Naive B cell (primary cell): ENCODE measurements around the gene STIM1. TPM values are rescaled to one million over a fixed set of nuclear protein-coding genes. Genes with fewer than 3 reads are reported as not detected.
A peak's percentile ranks its signal among the peaks of the same experiment; 100 is the strongest.

Experiments used
- ATAC-seq, 2 donors: fragments of 150-1000 bp; cut with Tn5 transposase; 2 replicates each; pipeline ENCODE4 v1.10.0; 2021; ENCODE audit warnings: low read depth in 2 of 2, mild to moderate bottlenecking in 2 of 2, moderate library complexity in 2 of 2
- DNase-seq: peaks from one replicate; pipeline ENCODE4 v3.0.0; 2022
- H3K27ac Mint-ChIP-seq, 6 donors: one replicate each; pipeline ENCODE4 v1.8.0; 2020 to 2022; ENCODE audit warnings: mild to moderate bottlenecking in 6 of 6, mixed read lengths in 6 of 6, moderate library complexity in 5 of 6, inconsistent platforms in 2 of 6
- H3K27me3 Mint-ChIP-seq, 3 donors: one replicate each; pipeline ENCODE4 v1.8.0; 2021 to 2022; ENCODE audit warnings: mixed read lengths in 3 of 3, mild to moderate bottlenecking in 1 of 3
- H3K36me3 Mint-ChIP-seq, 2 donors: one replicate each; pipeline ENCODE4 v1.8.0; 2020 to 2022; ENCODE audit warnings: mixed read lengths in 2 of 2, inconsistent platforms in 1 of 2, mild to moderate bottlenecking in 1 of 2
- H3K4me1 Mint-ChIP-seq, 3 donors: one replicate each; pipeline ENCODE4 v1.8.0; 2020 to 2022; ENCODE audit warnings: mixed read lengths in 3 of 3, inconsistent platforms in 1 of 3, mild to moderate bottlenecking in 1 of 3, moderate library complexity in 1 of 3
- H3K4me3 Mint-ChIP-seq, 8 donors: one replicate each; pipeline ENCODE4 v1.8.0; 2020 to 2022; ENCODE audit warnings: mild to moderate bottlenecking in 8 of 8, mixed read lengths in 8 of 8, moderate library complexity in 8 of 8, inconsistent platforms in 2 of 8
- H3K9me3 Mint-ChIP-seq, 7 donors: one replicate each; pipeline ENCODE4 v1.8.0; 2020 to 2022; ENCODE audit warnings: mixed read lengths in 7 of 7, mild to moderate bottlenecking in 5 of 7, inconsistent platforms in 2 of 7, moderate library complexity in 1 of 7
- polyA plus RNA-seq, 6 donors: library from polyadenylated mRNA; unstranded; fragments of 300-500 nt; fragmentation: Illumina TruSeq; gene quantifications; one replicate each; pipeline ENCODE4 v1.2.3, GENCODE V29; 2021; ENCODE audit warnings: low read depth in 6 of 6

STIM1 gene
- polyA plus RNA-seq, 6 donors from 2014 or later = 29.1 to 51.9 (median 35.0) TPM

GRCh38 chr11:4084406-4085125 is 229.1 kb downstream of the STIM1 start:
- Mint-ChIP-seq H3K36me3 (peaks cover 27 to 48% of the 10 kb centered on the region in 2 donors), H3K27ac (peak overlapping the region in 4 of 6 donors; percentile 33 to 88 (median 68)), H3K4me3 (no peak overlapping the region), H3K9me3 (no peaks in the 10 kb centered on the region), H3K4me1 (peaks cover 6 to 25% (median 18%) of the 10 kb centered on the region in 3 donors), H3K27me3 (no peaks in the 10 kb centered on the region)
- no peak for ATAC-seq
- no peak for DNase-seq

GRCh38 chr11:4085575-4085974 is 230.1 kb downstream of the STIM1 start:
- ATAC-seq = no peak
- no peaks in the 10 kb centered on the region for H3K9me3 Mint-ChIP-seq
- H3K36me3 Mint-ChIP-seq = peaks cover 22 to 45% of the 10 kb centered on the region in 2 donors
- H3K4me3 Mint-ChIP-seq = no peak overlapping the region
- no peak for DNase-seq
- H3K27ac Mint-ChIP-seq = peak overlapping the region in 2 of 6 donors; percentile 61 to 85
- no peaks in the 10 kb centered on the region for H3K27me3 Mint-ChIP-seq
- H3K4me1 Mint-ChIP-seq = peaks cover 6 to 32% (median 18%) of the 10 kb centered on the region in 3 donors

- Mint-ChIP-seq H3K4me1 (peaks cover 8 to 33% (median 21%) of the 10 kb centered on the region in 3 donors), H3K27ac (peak overlapping the region in 4 of 6 donors; percentile 22 to 74 (median 68)), H3K27me3 (no peaks in the 10 kb centered on the region), H3K36me3 (peaks cover 16 to 45% of the 10 kb centered on the region in 2 donors), H3K9me3 (no peaks in the 10 kb centered on the region), H3K4me3 (peak overlapping the region in 2 of 8 donors; percentile 46 to 66)
- DNase-seq (no peak), ATAC-seq (no peak)
These were observed 231.3 kb downstream of the STIM1 start for GRCh38 chr11:4086575-4087353.

- DNase-seq = no peak
- no peaks in the 10 kb centered on the region for H3K27me3 Mint-ChIP-seq
- peaks cover 8 to 35% (median 24%) of the 10 kb centered on the region in 3 donors for H3K4me1 Mint-ChIP-seq
- H3K9me3 Mint-ChIP-seq = no peaks in the 10 kb centered on the region
- peak overlapping the region in 3 of 6 donors; percentile 22 to 40 (median 25) for H3K27ac Mint-ChIP-seq
- H3K36me3 Mint-ChIP-seq = peaks cover 16 to 46% of the 10 kb centered on the region in 2 donors
- ATAC-seq = no peak
- H3K4me3 Mint-ChIP-seq = peak overlapping the region in 2 of 8 donors; percentile 46 to 66
These were observed 232.1 kb downstream of the STIM1 start for GRCh38 chr11:4087551-4087950.

GRCh38 chr11:4090258-4090657 is 234.8 kb downstream of the STIM1 start:
- Mint-ChIP-seq H3K4me1 (peaks cover 20 to 36% (median 28%) of the 10 kb centered on the region in 3 donors), H3K27ac (peak overlapping the region in 4 of 6 donors; percentile 25 to 88 (median 44))

GRCh38 chr11:4092026-4092425 is 236.6 kb downstream of the STIM1 start:
- no peaks in the 10 kb centered on the region for H3K27me3 Mint-ChIP-seq
- peak overlapping the region in 4 of 6 donors; percentile 88 to 96 (median 90) for H3K27ac Mint-ChIP-seq
- no peak for DNase-seq
- peaks cover 7 to 20% of the 10 kb centered on the region in 2 donors for H3K36me3 Mint-ChIP-seq
- H3K9me3 Mint-ChIP-seq = no peaks in the 10 kb centered on the region
- ATAC-seq = no peak
- peaks cover 28 to 31% (median 29%) of the 10 kb centered on the region in 3 donors for H3K4me1 Mint-ChIP-seq
- peak overlapping the region in 1 of 8 donors; percentile 78 for H3K4me3 Mint-ChIP-seq

More at GRCh38 chr11:4090258-4090657, 234.8 kb downstream of the STIM1 start:
- DNase-seq (no peak), ATAC-seq (no peak)
- Mint-ChIP-seq H3K27me3 (no peaks in the 10 kb centered on the region), H3K4me3 (peak overlapping the region in 1 of 8 donors; percentile 50), H3K9me3 (no peaks in the 10 kb centered on the region), H3K36me3 (peaks cover 12 to 32% of the 10 kb centered on the region in 2 donors)

GRCh38 chr11:4093519-4094347 is 238.3 kb downstream of the STIM1 start:
- Mint-ChIP-seq H3K36me3 (peaks cover 0 to 13% of the 10 kb centered on the region in 2 donors), H3K4me3 (peak overlapping the region; percentile 96 to 99 (median 96)), H3K27ac (peak overlapping the region; percentile 96 to 100 (median 99)), H3K4me1 (peaks cover 28 to 35% (median 31%) of the 10 kb centered on the region in 3 donors), H3K27me3 (no peaks in the 10 kb centered on the region), H3K9me3 (no peaks in the 10 kb centered on the region)
- no peak for DNase-seq
- peak in 1 of 2 donors; percentile 0 for ATAC-seq

- Mint-ChIP-seq H3K36me3 (peaks cover 0 to 13% of the 10 kb centered on the region in 2 donors), H3K27me3 (no peaks in the 10 kb centered on the region), H3K27ac (peak within 1 kb of the TSS; percentile 96 to 100 (median 99)), H3K4me3 (peak within 1 kb of the TSS; percentile 96 to 99 (median 96)), H3K9me3 (no peaks in the 10 kb centered on the region), H3K4me1 (peaks cover 33 to 35% (median 35%) of the 10 kb centered on the region in 3 donors)
- ATAC-seq (peak; percentile 97 to 98), DNase-seq (peak; percentile 92)
These were observed 239.2 kb downstream of the STIM1 start, which contains the start of gene RRM1 for GRCh38 chr11:4094348-4095291. RRM1 (plus strand) TSS chr11:4094799; CDS start chr11:4095013, 214 bp downstream.

GRCh38 chr11:4095509-4096230 is 240.2 kb downstream of the STIM1 start:
- peaks cover 29 to 35% (median 33%) of the 10 kb centered on the region in 3 donors for H3K4me1 Mint-ChIP-seq
- peak overlapping the region; percentile 96 to 99 (median 96) for H3K4me3 Mint-ChIP-seq
- DNase-seq = no peak
- no peaks in the 10 kb centered on the region for H3K9me3 Mint-ChIP-seq
- peak overlapping the region; percentile 96 to 100 (median 99) for H3K27ac Mint-ChIP-seq
- H3K27me3 Mint-ChIP-seq = no peaks in the 10 kb centered on the region
- peaks cover 0 to 13% of the 10 kb centered on the region in 2 donors for H3K36me3 Mint-ChIP-seq
- no peak for ATAC-seq

- no peak for ATAC-seq
- Mint-ChIP-seq H3K27me3 (no peaks in the 10 kb centered on the region), H3K9me3 (no peaks in the 10 kb centered on the region), H3K36me3 (peaks cover 0 to 5% of the 10 kb centered on the region in 2 donors), H3K27ac (peak overlapping the region in 1 of 6 donors; percentile 1), H3K4me3 (no peak overlapping the region), H3K4me1 (peaks cover 25 to 36% (median 28%) of the 10 kb centered on the region in 3 donors)
- no peak for DNase-seq
These were observed 242.7 kb downstream of the STIM1 start for GRCh38 chr11:4098026-4098621.

GRCh38 chr11:4102711-4103110 is 247.2 kb downstream of the STIM1 start:
- DNase-seq (no peak), ATAC-seq (no peak)
- Mint-ChIP-seq H3K36me3 (peaks cover 0 to 6% of the 10 kb centered on the region in 2 donors), H3K4me1 (peaks cover 6 to 10% (median 6%) of the 10 kb centered on the region in 3 donors), H3K9me3 (no peaks in the 10 kb centered on the region), H3K27me3 (no peaks in the 10 kb centered on the region), H3K4me3 (no peak overlapping the region), H3K27ac (no peak overlapping the region)
